ES-I3 (cell line): ENCODE results near the gene RPTOR.

ENCODE experiments used
- H3K36me3 ChIP-seq: 2 replicates; pipeline ENCODE4 v1.6.1; 2013; ENCODE audit warnings: mild to moderate bottlenecking, low read length, control low read depth, moderate library complexity; ENCODE audit not compliant: insufficient read depth
- H3K4me1 ChIP-seq: 2 replicates; pipeline ENCODE4 v1.6.1; 2013; ENCODE audit warnings: mild to moderate bottlenecking, control low read depth, low read length; ENCODE audit not compliant: insufficient read depth
- H3K9ac ChIP-seq: 2 replicates; pipeline ENCODE4 v1.6.1; 2013; ENCODE audit warnings: low read depth, mild to moderate bottlenecking, low read length, moderate library complexity
- H3K9me3 ChIP-seq: 2 replicates; pipeline ENCODE4 v1.6.1; 2013; ENCODE audit warnings: mild to moderate bottlenecking, low read length, moderate library complexity; ENCODE audit not compliant: control insufficient read depth, insufficient read depth

Gene RPTOR

GRCh38 chr17:80765241-80765961 lies 220.8 kb downstream of the RPTOR start:
- Histone ChIP-seq H3K9ac (no peak overlapping the region), H3K4me1 (peaks cover 11% of the 10 kb centered on the region; the same call in 1 of the 2 replicates), H3K9me3 (no peaks in the 10 kb centered on the region), H3K36me3 (no peaks in the 10 kb centered on the region)

GRCh38 chr17:80766290-80766855 lies 221.7 kb downstream of the RPTOR start:
- no peaks in the 10 kb centered on the region for H3K36me3 ChIP-seq
- no peaks in the 10 kb centered on the region for H3K9me3 ChIP-seq
- no peak overlapping the region for H3K9ac ChIP-seq
- peaks cover 1% of the 10 kb centered on the region for H3K4me1 ChIP-seq

DNA sequence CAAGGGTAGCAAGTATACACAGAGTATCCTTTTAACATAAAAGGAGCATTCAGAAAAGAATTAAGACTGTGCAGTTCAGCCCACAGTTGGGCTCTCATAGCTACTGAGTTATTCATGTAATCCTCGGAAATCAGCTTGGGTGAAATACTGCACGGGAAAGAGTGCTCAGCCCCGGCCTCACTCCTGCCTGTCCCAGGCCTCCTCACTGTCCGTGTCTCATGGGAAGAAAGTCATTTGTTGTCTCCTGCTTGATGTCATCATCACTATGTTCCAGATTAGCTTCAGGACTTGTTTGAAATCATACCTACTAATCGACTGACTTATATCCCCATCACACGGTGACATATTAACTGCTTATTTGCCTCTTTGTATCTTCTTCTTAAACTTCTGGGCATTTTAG lies 223.8 kb downstream of the RPTOR start:
- Histone ChIP-seq H3K36me3 (no peaks in the 10 kb centered on the region), H3K9me3 (no peaks in the 10 kb centered on the region), H3K9ac (no peak overlapping the region), H3K4me1 (no peaks in the 10 kb centered on the region; the same call in 1 of the 2 replicates)

DNA sequence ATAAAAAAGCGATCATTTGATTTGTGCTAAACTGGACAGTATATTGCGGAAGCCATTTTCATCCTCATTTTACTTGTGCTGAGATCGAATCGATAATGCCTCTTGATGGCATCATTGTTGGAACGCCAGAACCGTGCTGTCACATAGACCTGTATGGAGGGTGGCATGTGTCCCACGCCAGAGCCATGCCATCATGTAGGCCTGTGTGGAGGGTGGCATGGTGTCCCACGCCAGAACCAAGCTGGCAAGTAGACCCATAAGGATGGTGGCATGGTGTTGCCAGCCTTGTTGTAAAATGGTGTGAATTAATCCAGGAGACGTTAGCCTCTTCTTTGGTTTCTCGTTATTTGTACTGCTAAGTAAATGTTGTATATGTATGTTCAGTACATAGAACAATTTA lies 224.3 kb downstream of the RPTOR start:
- Histone ChIP-seq H3K36me3 (no peaks in the 10 kb centered on the region), H3K4me1 (no peaks in the 10 kb centered on the region; the same call in 1 of the 2 replicates), H3K9ac (no peak overlapping the region), H3K9me3 (no peaks in the 10 kb centered on the region)

- no peaks in the 10 kb centered on the region for H3K36me3 ChIP-seq
- no peak overlapping the region for H3K9ac ChIP-seq
- no peaks in the 10 kb centered on the region; the same call in 1 of the 2 replicates for H3K4me1 ChIP-seq
Observed at GRCh38 chr17:80769516-80769915, 224.9 kb downstream of the RPTOR start.

GRCh38 chr17:80769936-80770625 lies 225.4 kb downstream of the RPTOR start:
- Histone ChIP-seq H3K9me3 (no peaks in the 10 kb centered on the region), H3K36me3 (no peaks in the 10 kb centered on the region), H3K4me1 (no peaks in the 10 kb centered on the region; the same call in 1 of the 2 replicates), H3K9ac (no peak overlapping the region)

More at GRCh38 chr17:80769516-80769915, 224.9 kb downstream of the RPTOR start:
- no peaks in the 10 kb centered on the region for H3K9me3 ChIP-seq

DNA sequence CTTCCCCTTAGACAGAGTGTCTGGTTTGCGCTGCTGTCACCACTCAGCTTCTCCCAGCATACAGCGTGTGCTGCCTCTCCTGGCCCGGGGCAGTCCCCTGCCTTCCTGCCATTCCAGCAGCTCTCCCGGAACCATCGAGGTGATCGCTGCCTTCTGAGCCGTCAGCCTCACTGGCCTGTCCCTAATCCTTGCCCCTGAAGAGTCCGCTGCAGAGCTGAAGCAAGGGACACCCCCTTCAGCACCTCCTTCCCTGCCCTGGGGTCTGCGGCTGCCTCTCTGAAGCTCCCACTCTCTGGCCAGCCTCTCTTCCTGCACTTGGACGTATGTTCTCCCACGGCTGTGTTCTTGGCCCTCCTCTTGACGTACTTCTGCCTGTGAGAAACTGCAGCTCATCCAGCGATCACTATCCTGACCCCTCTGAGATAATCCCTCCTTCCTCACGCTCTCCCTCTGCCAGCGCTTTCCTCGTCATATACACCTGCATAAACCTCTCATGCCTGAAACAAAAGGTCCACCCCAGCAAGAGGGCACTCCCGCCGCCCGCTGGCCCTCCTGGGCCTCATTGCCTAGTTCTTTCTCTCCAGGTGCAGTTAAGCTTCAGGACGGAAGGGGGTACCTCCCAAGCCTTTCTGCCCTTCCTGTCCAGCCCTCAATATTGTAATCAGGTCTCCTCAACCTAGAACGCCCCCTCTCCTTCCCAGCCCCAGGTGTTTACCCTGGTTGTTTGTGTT lies 226.4 kb downstream of the RPTOR start:
- Histone ChIP-seq H3K9ac (no peak overlapping the region), H3K4me1 (no peaks in the 10 kb centered on the region; the same call in 1 of the 2 replicates), H3K9me3 (no peaks in the 10 kb centered on the region), H3K36me3 (no peaks in the 10 kb centered on the region)

DNA sequence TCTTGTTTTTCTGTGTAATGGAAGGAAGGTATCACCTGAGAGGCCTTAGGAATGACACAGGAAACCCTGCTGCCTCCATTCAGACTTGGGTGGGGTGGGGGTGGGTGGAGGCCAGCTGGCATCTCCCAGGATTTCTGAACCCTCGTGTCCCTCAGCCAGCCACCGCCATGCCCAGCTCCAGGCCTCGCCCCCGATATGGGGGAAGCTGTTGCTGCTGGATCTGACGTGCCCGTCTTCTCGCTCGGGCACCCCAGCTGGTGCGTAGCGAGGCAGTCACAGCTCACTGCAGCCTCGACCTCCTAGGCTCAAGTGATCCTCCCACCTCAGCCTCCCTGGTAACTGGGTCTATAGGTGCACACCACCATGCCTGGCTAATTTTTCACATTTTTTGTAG lies 227.0 kb downstream of the RPTOR start:
- H3K4me1 ChIP-seq, result no peaks in the 10 kb centered on the region; the same call in 1 of the 2 replicates
- no peaks in the 10 kb centered on the region for H3K36me3 ChIP-seq
- no peak overlapping the region for H3K9ac ChIP-seq
- no peaks in the 10 kb centered on the region for H3K9me3 ChIP-seq

DNA sequence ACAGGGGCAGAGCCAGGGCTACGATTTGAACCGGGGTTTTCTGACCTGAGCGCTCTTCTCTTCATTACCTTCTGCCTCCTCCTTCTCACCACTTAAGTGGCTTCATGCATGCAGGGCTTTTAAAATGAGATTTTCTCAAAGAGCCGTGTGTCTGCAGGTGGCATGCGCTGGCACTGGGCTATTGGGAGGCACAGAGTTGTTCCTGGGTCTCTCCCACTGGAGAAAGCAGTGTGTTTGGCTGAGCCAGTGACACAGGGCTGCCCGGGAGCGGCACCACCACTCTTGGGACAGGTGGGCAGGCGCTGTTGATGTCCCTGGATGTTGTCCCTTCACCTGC lies 228.2 kb downstream of the RPTOR start:
- Histone ChIP-seq H3K9ac (no peak overlapping the region), H3K4me1 (peaks cover 5% of the 10 kb centered on the region)

DNA sequence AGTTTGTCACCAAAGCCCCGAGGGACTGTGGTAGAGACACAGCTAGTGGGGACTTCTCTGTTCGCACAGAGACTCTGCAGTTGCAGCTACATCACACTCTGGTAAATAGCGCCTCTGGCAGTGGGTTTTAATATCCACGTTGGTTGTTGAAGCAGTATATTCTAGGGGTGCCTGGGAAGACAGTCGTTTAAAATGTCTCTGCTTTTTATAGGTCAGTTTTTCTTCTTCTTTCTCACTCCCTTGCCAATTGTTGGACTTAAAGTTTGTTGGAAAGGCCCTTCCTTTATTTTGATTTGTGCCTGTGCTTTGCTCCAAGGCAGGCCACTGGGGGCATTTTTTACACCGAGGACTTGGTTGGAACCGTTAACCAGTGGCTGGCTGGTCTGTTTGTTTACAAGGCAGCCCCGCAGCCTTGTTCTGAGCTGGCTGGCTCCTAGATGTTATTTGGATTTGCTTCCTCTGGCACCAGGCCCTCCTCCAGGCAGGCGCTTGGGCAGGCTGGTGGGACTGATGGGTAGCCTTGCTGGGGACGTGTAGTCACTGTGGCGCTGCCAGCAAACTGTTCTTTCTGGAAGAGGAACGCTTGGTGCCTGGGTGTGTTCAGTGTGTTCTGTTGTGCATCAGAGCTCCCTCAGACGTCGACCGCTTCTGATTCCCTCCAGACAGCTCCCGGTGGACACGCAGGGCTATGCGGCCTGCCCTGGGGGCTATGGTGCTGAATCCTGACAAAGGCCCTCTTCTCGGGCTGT lies 228.8 kb downstream of the RPTOR start:
- H3K4me1 ChIP-seq, result peaks cover 5% of the 10 kb centered on the region
- no peaks in the 10 kb centered on the region for H3K36me3 ChIP-seq
- no peaks in the 10 kb centered on the region for H3K9me3 ChIP-seq
- H3K9ac ChIP-seq, result no peak overlapping the region

More for the DNA sequence above, 228.2 kb downstream of the RPTOR start:
- Histone ChIP-seq H3K36me3 (no peaks in the 10 kb centered on the region), H3K9me3 (no peaks in the 10 kb centered on the region)

- H3K9me3 ChIP-seq, result no peaks in the 10 kb centered on the region
- H3K4me1 ChIP-seq, result peaks cover 5% of the 10 kb centered on the region
- H3K9ac ChIP-seq, result no peak overlapping the region
- no peaks in the 10 kb centered on the region for H3K36me3 ChIP-seq
Observed at GRCh38 chr17:80774146-80774545, 229.5 kb downstream of the RPTOR start.

GRCh38 chr17:80774643-80775281 lies 230.1 kb downstream of the RPTOR start:
- Histone ChIP-seq H3K4me1 (peaks cover 5% of the 10 kb centered on the region), H3K9me3 (no peaks in the 10 kb centered on the region), H3K36me3 (no peaks in the 10 kb centered on the region), H3K9ac (no peak overlapping the region)

DNA sequence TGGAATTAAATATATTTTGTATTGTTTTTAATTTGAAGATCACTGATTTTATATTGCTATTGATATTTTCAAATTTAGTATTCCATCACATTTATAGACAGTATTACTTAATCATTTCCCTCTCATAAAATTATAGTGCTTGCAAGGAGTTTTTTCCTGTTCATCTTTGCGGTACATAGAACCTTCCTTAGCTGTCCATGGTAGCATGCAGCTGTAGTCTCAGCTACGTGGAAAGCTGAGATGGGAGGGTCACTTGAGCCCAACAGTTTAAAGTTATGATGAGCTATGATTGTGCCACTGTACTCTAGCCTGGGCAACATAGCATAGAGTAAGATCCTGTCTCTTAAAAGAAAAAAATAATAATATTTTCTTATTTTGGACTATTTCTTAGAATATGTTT lies 231.2 kb downstream of the RPTOR start:
- H3K36me3 ChIP-seq, result no peaks in the 10 kb centered on the region
- no peaks in the 10 kb centered on the region for H3K9me3 ChIP-seq
- H3K9ac ChIP-seq, result no peak overlapping the region
- H3K4me1 ChIP-seq, result peaks cover 14% of the 10 kb centered on the region
